Eye (tissue), 1 donor: ENCODE measurements around the gene TGFBR3.

Experiments used
- DNase-seq: peaks from one replicate; pipeline ENCODE4 v3.0.0-alpha.2; 2015

The TGFBR3 gene

GRCh38 chr1:91630803-91631202 lies 255.1 kb downstream of the TGFBR3 start:
- DNase-seq, result no peak
